Stimulated activated effector memory CD8-positive, alpha-beta T cell treated with anti-CD3 and anti-CD28 coated beads, Interleukin-12 subunit alpha, Interleukin-12 subunit beta, amount 100 ng/mL, for 72 hours (primary cell): ENCODE results near the gene ARAF.
"Not testable (repeated sequence)": the region's sequence is repeated elsewhere in the genome, so short reads cannot be mapped to it uniquely, and the experiment has no call there.

ENCODE experiments used
- ATAC-seq: fragments of 150-1000 bp; cut with Tn5 transposase; 2 replicates; pipeline ENCODE4 v1.10.0; 2021
- DNase-seq, 2 donors: peaks; one replicate each; pipeline ENCODE4 v3.0.0; 2021 to 2022; ENCODE audit warnings: low spot score in 2 of 2
- H3K27ac Mint-ChIP-seq: one replicate; pipeline ENCODE4 v1.8.0; 2022; ENCODE audit warnings: mild to moderate bottlenecking, mixed read lengths
- H3K36me3 Mint-ChIP-seq: one replicate; pipeline ENCODE4 v1.8.0; 2022; ENCODE audit warnings: mild to moderate bottlenecking, mixed read lengths
- H3K4me1 Mint-ChIP-seq: one replicate; pipeline ENCODE4 v1.8.0; 2022; ENCODE audit warnings: mixed read lengths
- H3K4me3 Mint-ChIP-seq: one replicate; pipeline ENCODE4 v1.8.0; 2022; ENCODE audit warnings: mild to moderate bottlenecking, mixed read lengths
- H3K9me3 Mint-ChIP-seq: one replicate; pipeline ENCODE4 v1.8.0; 2022; ENCODE audit warnings: mixed read lengths

Gene ARAF

DNA sequence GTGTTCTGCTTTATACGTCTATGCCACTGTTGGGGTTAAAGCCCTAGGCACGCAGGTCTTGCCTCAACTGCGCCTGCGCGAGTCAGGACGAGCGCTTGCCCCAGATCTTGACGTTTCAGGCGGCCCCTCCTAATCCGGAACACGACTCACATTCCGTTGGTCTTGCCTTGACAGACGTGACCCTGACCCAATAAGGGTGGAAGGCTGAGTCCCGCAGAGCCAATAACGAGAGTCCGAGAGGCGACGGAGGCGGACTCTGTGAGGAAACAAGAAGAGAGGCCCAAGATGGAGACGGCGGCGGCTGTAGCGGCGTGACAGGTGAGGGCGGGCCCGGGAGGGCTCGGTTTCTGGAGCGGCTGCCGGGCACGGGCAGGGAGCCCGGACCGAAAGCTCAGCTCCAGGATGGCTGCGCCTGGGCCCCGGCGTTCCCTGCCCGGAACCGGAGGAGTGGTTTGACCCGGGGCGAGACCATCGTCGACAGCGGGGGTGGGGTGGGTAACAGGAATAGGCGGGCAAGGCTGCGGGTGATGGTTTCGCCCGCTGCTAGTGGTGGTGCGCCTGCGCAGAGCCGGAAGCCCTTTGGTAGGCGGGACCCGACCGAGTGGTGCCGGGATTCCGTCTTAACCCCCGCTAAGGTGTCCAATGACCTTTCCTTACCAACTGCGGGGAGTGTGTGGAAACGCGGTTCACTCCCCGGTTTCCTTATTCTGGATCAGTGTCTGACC lies at the start of gene ARAF:
ARAF (plus strand) TSS at position 272 of the 725 bp plus-strand sequence. CDS start 1,763 bp downstream, outside the sequence.
- Mint-ChIP-seq H3K4me1 (peaks cover 43% of the 10 kb centered on the region), H3K9me3 (no peaks in the 10 kb centered on the region), H3K36me3 (peaks cover 52% of the 10 kb centered on the region), H3K27ac (peak within 1 kb of the TSS; percentile 98), H3K4me3 (peak within 1 kb of the TSS; percentile 89)
- ATAC-seq (peak; percentile 90), DNase-seq (peak; percentile 81 to 95)

DNA sequence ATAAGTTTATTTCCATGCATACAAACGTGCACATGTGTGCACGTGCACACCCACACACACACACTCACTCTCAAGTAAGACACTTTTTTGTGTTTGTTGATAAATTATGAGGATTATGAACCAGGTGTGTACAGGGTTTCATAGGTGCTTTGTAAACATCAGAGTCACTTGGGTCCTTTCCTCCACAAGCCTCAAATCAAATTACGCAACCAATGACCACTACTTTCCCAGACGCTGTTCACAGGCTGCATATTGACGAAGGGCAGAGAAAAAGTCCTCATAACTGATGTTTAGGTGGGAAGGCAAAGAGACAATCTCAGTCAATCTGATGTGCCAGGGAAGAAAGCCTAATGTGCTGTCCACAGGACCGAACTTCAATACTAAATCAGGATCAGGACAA lies 48.6 kb upstream of the ARAF start:
- H3K9me3 Mint-ChIP-seq, H3K27ac Mint-ChIP-seq, DNase-seq, H3K36me3 Mint-ChIP-seq, ATAC-seq: not testable (repeated sequence)
- Mint-ChIP-seq H3K4me3 (peak overlapping the region; percentile 67), H3K4me1 (peaks cover 14% of the 10 kb centered on the region)

DNA sequence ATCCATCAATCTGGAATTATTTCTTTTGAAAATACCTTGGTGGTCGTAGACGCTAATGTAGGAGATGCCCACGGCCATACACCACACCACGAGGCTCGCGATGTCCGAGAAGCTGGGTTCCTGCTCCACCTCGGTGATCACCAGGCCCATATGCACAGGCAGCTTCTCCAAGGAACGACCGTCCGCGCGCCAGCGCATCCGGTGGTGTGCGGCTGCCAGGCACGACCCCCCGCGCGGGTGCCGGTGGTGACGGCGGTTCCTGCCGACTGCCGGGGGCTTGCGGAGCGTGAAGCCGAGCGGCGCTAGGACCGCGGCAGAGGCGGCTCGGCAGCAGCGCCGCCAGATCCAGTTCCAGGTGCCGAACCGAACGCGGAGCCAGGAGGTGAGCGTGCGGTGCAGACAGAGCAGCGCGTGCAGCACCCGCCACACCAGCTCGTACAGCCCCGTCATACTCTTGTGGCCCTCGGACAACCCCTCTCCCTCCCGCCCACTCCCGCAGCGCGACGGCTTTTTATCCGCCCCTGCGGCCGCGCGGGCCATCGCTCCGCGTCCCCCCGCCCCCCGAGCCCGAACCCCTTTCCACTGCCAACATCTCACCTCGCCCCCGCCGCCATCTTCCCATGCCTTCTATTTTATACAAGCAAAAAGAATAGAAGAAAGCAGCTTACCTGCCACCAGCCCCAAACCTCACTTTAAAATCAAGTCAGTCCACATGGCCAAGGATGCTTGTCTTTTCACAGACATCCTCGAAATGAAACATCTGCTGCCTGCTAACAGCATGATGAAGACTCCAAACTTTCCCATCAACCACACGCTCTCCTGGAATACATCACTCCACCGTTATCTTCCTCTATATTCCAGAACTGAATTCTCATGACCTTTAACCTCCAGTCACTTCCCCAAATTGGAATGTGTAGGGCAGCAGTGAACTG lies 47.7 kb upstream of the ARAF start:
- Mint-ChIP-seq H3K4me1 (peaks cover 14% of the 10 kb centered on the region), H3K4me3 (peak overlapping the region; percentile 67), H3K27ac (peak overlapping the region; percentile 54)
- peak; percentile 81 for ATAC-seq
- H3K9me3 Mint-ChIP-seq, H3K36me3 Mint-ChIP-seq, DNase-seq: not testable (repeated sequence)

DNA sequence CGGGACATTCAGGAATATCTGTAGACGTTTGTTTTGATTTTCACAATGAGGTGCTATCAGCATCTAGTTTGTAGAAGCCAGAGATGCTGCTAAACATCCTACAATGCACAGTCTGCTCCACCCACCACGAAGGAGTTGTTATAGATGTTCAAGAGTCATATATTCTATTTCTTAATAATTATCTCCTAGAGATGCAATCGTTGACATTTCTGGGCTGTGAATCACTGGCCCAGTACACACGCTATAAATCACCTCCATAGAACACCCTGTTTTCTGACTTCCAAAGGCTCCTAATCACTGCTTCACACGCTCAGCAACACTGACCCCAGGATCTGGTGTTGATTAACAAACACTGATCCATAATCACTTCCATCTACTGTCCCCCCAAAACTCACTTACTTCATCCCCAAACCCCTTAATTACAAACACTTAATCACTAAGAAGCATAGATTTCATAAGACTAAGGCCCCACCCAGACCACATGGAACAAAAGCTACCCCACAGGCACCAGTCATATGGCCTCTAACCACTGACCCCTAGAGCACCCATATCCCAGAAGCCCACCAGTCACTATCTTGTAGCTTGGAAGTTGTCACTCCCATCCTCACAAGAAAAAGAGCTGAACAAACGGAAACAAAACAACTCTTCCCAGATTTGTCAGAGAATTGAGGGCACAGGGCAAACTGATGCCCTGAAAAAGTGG lies 46.3 kb upstream of the ARAF start:
- peaks cover 14% of the 10 kb centered on the region for H3K4me1 Mint-ChIP-seq
- DNase-seq (no peak), ATAC-seq (no peak)
- no peaks in the 10 kb centered on the region for H3K9me3 Mint-ChIP-seq
- no peak overlapping the region for H3K27ac Mint-ChIP-seq
- no peak overlapping the region for H3K4me3 Mint-ChIP-seq
- no peaks in the 10 kb centered on the region for H3K36me3 Mint-ChIP-seq

DNA sequence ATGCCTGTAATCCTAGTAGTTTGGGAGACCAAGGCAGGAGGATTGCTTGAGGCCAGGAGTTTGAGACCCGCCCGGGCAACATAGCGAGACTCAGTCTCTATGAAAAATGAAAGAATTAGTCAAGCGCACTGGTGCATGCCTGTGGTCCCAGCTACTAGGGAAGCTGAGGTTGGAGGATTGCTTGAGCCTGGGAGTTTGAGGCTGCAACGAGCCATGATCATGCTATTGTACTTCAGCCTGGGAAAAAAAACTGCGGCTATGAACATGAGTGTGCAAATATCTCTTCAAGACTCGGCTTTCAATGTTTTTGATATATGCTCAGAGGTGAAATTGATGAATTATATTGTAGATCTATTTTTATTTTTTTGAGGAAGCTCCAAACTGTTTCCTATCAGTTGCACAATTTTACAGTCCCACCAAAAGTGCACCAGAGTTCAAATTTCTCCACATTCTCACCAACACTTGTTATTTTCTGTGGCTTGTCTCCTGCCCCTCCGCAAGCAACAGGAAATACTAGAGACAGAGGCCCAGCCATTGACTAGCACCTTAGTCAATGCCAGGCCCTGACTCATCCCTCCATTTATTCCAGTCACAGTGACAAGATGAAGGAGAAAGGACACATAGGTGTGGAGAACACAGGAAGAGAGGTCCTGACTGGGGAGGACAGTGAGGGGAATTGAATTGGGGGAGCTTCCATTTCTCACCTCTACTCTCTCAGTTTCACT lies 44.9 kb upstream of the ARAF start:
- Mint-ChIP-seq H3K4me1 (peaks cover 14% of the 10 kb centered on the region), H3K4me3 (no peak overlapping the region), H3K36me3 (no peaks in the 10 kb centered on the region), H3K27ac (no peak overlapping the region), H3K9me3 (no peaks in the 10 kb centered on the region)
- ATAC-seq: no peak
- DNase-seq: no peak

DNA sequence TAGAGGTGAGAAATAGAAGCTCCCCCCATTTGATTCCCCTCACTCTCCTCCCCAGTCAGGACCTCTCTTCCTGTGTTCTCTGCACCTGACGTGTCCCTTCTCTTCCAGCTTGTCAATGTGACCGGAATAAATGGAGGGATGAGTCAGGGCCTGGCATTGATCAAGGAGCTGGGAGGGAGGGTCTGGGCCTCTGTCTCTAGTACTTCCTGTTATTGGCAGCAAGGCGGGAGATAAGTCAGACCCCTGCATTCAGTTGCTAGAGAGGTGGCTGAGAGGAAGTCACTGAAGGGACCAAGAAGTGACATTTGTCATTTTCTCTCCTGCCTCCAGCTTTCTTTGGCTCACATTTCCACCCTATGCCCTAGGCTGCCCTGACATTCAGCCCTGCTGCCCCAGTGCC lies 42.9 kb upstream of the ARAF start:
- no peaks in the 10 kb centered on the region for H3K36me3 Mint-ChIP-seq
- ATAC-seq (no peak), DNase-seq (no peak)
- H3K4me1 Mint-ChIP-seq: peaks cover 7% of the 10 kb centered on the region
- H3K9me3 Mint-ChIP-seq: no peaks in the 10 kb centered on the region
- H3K4me3 Mint-ChIP-seq: no peak overlapping the region
- no peak overlapping the region for H3K27ac Mint-ChIP-seq

DNA sequence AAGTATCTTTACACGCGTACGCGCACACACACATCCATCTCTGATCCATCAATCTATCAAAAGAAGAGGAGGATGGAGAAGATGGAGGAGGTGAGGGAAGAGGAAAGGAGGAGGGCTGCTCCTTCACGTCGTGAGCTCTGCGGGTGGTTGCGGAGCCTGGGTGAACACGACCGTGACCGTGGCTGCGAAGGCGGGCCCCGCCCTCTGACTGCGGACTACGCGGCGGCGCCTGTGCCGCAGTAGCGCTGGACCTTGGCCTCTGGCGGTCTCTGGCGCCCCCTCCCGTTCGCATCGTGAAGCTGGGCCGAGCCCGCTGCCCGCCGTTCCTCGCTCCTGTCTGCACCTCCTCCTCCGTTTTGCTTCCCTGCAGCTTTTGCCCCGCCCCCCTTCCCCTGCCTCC lies 37.7 kb upstream of the ARAF start:
- DNase-seq: peak; percentile 78 to 86
- peak; percentile 99 for ATAC-seq
- H3K9me3 Mint-ChIP-seq: no peaks in the 10 kb centered on the region
- peak overlapping the region; percentile 59 for H3K4me3 Mint-ChIP-seq
- no peaks in the 10 kb centered on the region for H3K4me1 Mint-ChIP-seq
- no peak overlapping the region for H3K27ac Mint-ChIP-seq
- no peaks in the 10 kb centered on the region for H3K36me3 Mint-ChIP-seq

DNA sequence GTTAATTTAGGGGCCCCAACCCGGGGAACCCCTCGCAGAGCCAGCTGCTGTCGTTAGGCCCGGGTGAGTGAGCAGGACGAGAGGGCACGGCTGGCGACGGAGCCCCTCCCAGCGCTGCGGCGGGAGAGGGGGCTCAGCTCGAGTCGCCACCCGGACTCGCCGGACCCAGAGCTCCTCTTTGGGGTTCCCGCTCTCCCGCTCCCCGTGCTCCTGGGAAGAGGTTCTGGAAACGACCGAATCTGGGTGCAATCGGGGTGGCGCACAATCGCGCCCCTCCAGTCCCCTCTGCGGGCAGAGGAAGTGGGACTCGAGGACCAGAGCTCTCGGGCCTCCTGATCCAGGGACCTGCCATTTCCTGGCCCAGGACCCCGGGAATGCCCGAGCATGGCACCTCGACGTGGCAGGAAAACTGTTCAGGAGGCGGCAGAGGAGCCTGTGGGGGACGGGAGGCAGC lies 37.3 kb upstream of the ARAF start:
- Mint-ChIP-seq H3K36me3 (no peaks in the 10 kb centered on the region), H3K4me1 (no peaks in the 10 kb centered on the region), H3K4me3 (peak overlapping the region; percentile 59), H3K9me3 (no peaks in the 10 kb centered on the region), H3K27ac (no peak overlapping the region)
- ATAC-seq (peak; percentile 53), DNase-seq (no peak)

DNA sequence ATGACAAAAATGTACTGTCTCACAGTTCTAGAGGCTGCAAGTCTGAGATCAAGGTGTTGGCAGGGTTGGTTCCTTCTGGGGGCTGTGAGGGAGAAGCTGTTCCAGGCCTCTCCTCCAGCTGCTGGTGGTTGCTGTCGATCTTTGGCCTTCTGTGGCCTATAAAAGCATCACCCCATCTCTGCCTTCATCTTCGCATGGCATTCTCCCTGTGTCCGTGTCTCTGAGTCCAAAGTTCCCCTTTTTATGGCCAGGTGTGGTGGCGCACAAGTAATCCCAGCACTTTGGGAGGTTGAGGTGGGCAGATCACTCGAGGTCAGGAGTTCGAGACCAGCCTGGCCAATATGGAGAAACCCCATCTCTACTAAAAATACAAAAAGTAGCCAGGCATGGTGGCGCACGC lies 31.5 kb upstream of the ARAF start:
- DNase-seq (no peak), ATAC-seq (no peak)
- H3K36me3 Mint-ChIP-seq: no peaks in the 10 kb centered on the region
- H3K27ac Mint-ChIP-seq: no peak overlapping the region
- no peaks in the 10 kb centered on the region for H3K9me3 Mint-ChIP-seq
- no peaks in the 10 kb centered on the region for H3K4me1 Mint-ChIP-seq
- H3K4me3 Mint-ChIP-seq: no peak overlapping the region

DNA sequence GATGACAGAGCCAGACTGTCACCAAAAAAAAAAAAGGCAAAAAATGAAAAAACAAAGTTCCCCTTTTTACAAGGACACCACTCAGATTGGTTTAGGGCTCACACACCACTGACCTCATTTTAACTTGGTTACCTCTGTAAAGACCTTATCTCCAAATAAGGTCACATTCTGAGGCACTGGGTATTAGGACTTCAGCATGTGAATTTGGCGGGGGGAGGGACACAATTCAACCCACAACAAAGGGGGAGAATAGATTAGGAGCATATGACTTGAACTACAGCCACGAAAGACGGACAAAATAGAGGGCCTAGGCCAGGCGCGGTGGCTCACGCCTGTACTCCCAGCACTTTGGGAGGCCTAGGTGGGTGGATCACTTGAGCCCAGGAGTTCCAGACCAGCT lies 31.0 kb upstream of the ARAF start:
- no peaks in the 10 kb centered on the region for H3K4me1 Mint-ChIP-seq
- no peaks in the 10 kb centered on the region for H3K36me3 Mint-ChIP-seq
- no peak overlapping the region for H3K27ac Mint-ChIP-seq
- H3K9me3 Mint-ChIP-seq: no peaks in the 10 kb centered on the region
- DNase-seq: no peak
- H3K4me3 Mint-ChIP-seq: no peak overlapping the region
- ATAC-seq: no peak

DNA sequence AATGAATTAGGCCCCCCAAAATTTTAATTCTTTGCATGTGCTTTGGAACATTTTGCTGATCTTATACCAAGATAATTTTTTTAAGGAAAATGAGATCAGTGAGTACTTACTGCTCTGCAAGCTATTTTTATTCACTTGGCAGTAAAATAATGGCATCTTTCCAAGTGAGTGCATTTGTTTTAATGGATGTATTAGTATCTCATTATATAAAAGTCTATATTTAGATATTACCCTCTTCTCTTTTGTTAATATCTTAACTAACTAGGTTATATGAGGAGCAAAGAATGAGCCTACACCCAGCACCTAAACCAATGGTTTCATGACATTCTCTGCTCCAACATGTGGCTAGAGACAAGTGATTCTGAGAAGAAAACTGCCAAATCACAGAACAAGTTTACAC lies 21.1 kb upstream of the ARAF start:
- H3K9me3 Mint-ChIP-seq: no peaks in the 10 kb centered on the region
- H3K4me3 Mint-ChIP-seq: no peak overlapping the region
- ATAC-seq (no peak), DNase-seq (no peak)
- no peaks in the 10 kb centered on the region for H3K4me1 Mint-ChIP-seq
- H3K36me3 Mint-ChIP-seq: no peaks in the 10 kb centered on the region
- no peak overlapping the region for H3K27ac Mint-ChIP-seq

DNA sequence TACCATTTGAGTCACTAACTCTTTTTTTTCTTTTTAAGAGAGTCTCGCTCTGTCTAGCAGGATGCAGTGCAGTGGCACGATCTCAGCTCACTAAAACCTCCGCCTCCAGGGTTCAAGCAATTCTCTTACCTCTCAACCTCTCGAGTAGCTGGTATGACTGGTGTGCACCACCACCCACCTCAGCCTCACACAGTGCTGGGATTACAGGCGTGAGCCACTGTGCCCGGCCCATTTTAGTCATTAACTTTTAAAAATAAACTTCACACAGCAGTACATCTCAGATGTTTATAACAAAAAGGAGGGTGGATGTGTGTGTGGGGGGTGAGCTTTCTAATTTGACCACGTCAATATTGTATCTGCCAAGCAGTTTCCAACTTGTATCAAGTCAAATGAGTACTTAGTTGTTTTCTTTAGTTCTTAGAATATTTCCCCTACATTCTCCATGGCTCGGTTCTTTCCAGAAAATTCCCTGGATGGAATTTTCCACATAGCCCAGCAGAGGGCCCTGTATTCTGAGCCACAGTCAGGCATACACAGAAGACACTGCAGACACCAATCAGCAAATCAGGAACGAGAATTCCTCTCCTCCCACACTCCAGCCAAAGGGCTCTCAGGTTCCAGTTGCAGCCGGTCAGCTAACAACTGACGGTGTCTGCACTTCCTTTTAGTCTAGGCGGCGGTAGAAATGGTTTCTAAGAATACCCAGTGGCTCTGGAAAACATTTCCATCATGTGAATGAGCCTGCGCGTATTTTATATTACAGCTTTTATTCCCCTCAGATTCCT lies 20.1 kb upstream of the ARAF start:
- Mint-ChIP-seq H3K27ac (no peak overlapping the region), H3K4me1 (no peaks in the 10 kb centered on the region), H3K4me3 (no peak overlapping the region), H3K36me3 (no peaks in the 10 kb centered on the region), H3K9me3 (no peaks in the 10 kb centered on the region)
- DNase-seq (no peak), ATAC-seq (peak; percentile 81)

DNA sequence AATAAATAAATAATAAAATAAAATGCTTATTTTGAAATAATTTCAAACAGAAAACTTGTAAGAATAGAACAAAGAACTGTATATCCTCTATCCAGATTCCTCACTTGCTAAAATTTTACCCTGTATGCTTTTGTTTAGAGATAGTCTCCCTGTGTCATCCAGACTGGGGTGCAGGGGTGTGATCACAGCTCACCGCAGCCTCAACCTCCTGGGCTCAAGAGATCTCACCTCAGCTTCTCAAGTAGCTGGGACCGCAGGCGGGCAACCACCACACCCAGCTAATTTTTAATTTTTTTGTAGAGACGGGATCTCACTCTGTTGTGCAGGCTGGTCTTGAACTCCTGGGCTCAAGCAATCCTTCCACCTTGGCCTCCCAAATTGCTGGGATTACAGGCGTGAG lies 17.5 kb upstream of the ARAF start:
- no peak for ATAC-seq
- no peaks in the 10 kb centered on the region for H3K36me3 Mint-ChIP-seq
- H3K4me1 Mint-ChIP-seq: no peaks in the 10 kb centered on the region
- H3K9me3 Mint-ChIP-seq: no peaks in the 10 kb centered on the region
- DNase-seq: no peak
- H3K4me3 Mint-ChIP-seq: no peak overlapping the region
- no peak overlapping the region for H3K27ac Mint-ChIP-seq

DNA sequence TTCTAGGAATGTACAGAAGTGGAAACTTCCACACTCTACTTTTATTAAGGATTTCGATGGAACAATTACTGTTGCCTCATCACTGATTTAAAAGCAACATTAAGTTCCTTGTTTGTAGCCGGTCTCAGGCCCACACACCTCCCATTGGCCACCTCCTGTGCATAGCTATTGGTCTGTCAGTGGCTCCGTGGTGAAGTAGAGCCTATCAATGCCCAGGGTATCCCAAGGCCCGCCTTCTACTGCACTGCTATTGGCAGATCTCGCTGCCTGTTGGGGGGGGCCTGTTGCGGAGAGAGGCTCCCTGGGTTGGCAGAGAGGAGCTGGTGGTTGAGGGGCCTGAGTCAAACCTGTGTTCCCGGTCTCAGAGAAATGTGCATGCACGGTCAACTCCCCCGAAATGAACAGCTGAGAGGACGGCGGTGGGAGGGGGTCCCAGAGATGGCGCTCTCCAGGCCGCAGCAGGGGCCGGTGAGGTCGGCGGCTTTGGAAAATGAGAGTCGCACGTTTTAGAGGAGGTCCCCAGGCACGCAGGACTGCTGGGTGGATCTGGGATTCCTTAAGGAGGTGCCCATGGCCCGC lies 4.9 kb upstream of the ARAF start:
- H3K9me3 Mint-ChIP-seq: no peaks in the 10 kb centered on the region
- peaks cover 17% of the 10 kb centered on the region for H3K4me1 Mint-ChIP-seq
- peak overlapping the region; percentile 78 for H3K4me3 Mint-ChIP-seq
- ATAC-seq (peak; percentile 92), DNase-seq (peak; percentile 38 to 81)
- peak overlapping the region; percentile 89 for H3K27ac Mint-ChIP-seq
- H3K36me3 Mint-ChIP-seq: peaks cover 8% of the 10 kb centered on the region
